CD4-positive, alpha-beta T cell treated with Interleukin-10 for 1 hour (primary cell): ENCODE data around the gene CLDND2.

Experiments
- DNase-seq: peaks from one replicate; pipeline ENCODE4 v3.0.0-alpha.2; 2020

CLDND2 gene

DNA sequence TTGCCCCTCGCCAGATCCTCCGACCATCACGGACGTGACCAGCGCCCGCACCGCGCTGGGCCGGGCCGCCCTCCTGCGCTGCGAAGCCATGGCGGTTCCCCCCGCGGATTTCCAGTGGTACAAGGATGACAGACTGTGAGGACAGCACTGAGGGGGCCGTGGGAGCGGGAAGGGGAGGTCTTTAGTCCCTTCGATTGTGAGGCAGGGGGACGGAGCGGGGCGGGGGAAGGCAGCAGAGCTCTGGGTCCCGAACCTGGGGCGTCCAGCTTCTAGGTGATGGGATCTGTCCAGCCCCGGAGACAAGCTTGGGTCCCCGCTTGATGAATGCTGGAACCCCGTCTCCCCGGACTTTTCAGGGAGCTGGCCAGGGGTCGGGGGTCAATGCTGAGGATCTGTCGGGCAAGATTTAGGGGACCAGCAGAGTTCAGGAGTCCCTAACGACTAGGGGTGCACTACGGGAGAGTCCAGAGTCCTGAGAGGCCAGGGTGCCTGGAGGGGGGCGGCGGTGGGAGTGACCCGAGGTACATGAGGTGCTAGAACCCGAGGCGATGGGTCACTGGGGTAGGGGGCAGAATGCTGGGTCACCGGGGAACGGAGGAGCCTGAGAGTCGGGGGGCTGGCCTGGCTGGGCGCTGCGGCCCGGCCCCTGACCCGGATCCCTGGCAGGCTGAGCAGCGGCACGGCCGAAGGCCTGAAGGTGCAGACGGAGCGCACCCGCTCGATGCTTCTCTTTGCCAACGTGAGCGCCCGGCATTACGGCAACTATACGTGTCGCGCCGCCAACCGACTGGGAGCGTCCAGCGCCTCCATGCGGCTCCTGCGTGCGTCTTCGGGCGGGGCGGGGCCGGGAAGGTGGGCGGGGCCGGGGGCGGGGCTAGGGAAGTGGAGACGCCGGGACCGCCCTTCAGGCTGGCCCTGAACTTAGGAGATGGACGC lies 41.5 kb downstream of the CLDND2 start:
- peak; percentile 40 for DNase-seq

DNA sequence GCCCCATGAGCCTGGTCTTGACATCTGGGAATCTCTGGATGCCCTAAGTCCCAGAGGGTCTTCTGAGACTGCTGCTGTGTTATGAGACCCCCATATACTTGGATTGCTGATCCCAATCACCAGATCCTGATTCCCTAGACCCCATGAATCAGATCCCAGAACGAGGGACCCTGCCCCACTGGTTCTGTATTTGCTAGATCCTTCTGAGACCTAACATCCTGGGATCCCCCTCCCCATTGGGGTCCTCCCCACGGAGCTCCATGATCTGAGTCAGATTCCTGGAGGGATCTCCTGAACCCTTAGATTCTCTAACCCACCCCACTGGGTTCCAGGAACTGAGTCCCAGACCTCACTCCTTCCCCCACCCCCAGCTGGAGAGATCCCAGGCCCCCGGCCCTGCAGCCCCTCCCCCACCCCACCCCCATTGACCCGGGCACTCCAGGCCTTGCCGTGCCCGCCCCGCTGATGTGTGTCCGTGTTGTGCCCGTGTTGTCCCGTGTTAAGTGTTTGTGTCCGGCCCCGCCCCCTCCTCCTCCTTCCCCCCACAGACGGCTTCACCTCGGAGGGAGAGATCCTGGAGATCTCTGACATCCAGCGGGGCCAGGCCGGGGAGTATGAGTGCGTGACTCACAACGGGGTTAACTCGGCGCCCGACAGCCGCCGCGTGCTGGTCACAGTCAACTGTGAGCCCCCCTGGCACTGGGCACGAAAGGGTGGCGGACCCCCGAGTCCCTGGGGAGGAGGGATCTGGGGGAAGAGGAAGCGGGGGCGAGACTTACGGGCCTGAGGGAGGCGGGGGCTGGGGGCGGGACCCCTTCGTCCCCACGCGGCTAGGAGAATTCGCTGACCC lies 42.4 kb downstream of the CLDND2 start:
- DNase-seq = no peak

DNA sequence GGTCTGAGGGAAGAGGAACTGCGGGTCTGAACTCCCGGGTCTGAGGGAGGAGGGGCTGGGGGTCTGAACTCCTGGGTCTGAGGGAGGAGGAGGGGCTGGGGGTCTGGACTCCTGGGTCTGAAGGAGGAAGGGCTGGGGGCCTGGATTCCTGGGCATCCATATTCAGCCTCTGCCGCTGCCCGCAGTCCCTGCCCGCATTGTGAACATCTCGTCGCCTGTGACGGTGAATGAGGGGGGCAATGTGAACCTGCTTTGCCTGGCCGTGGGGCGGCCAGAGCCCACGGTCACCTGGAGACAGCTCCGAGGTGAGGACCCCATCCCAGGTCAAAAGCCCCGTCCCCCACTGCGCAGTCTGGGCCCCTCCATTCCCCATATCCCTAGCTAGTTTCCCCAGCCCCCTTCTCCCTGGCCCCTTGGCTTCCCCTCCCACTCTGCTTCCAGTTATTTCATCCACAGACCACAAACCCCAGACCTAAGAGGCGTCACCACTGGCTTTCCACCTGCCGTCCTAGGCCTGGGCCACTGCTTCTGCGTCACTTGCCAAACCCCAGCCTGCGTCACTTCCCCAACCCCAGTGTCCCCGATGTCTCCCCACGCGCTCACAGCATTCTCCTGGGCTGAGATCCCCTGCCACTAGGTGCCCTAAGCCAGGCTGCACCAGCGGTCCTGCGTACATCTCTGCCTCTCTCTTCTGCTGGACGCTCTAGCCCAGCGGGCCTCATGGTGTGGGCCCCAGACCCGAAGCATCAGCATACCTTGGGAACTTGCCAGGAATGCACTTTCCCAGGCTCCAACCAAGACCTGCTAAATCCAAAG lies 43.4 kb downstream of the CLDND2 start:
- DNase-seq = no peak

DNA sequence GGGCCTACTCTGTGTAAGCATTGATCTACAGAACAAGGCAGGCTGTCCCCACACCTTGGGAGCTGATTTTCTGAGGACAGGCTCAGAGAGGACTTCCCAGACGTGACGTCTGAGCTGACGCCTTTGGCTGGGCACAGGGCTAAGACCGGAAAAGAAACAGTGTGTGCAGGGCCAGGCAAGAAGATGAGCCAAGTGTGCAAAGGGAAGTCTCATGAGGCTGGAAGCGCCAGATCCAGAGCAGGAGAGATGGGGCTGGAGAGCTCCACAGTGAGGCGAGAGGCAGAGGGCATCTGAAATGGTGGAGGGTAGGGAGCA lies 44.7 kb downstream of the CLDND2 start:
- DNase-seq = no peak

DNA sequence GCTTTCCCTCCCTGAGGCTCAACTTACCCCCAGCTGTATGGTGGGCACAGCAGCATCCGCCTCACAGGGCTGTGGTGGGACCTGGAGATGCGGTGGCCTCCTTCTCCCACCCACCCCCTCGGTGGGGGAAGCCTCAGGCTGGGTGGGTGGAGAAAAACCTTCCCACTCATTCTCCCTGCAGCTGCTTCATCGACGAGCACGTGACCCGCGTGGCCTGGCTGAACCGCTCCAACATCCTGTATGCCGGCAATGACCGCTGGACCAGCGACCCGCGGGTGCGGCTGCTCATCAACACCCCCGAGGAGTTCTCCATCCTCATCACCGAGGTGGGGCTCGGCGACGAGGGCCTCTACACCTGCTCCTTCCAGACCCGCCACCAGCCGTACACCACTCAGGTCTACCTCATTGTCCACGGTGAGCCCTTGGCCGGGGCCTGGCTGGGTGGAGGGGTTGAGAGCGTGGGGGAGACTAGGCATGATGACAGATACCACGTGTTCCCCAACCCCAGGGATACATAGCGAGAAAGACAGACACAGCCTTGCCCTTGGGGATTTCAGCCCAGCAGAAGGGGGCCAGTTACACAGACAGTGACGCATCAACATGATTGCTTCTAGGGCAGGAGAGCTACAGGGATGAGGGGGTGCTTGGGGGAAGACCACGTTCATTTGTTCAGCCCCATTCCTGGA lies 45.2 kb downstream of the CLDND2 start:
- no peak for DNase-seq

DNA sequence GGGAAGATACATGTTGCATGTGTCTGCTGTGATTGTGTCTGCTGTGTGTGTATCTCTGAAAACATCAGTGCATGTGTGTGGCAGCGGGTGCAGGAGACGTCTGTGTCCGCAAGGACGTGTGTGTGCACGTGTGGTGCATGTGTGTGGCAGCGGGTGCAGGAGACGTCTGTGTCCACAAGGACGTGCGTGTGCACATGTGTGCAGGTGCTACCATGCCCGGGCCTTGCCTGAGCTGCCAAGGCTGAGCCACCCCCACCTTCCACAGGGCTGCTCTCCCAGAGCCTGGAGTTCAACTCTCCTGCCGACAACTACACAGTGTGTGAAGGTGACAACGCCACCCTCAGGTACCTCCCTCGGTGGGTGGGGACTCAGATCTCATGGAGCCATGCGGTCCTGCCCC lies 47.0 kb downstream of the CLDND2 start:
- DNase-seq = no peak

DNA sequence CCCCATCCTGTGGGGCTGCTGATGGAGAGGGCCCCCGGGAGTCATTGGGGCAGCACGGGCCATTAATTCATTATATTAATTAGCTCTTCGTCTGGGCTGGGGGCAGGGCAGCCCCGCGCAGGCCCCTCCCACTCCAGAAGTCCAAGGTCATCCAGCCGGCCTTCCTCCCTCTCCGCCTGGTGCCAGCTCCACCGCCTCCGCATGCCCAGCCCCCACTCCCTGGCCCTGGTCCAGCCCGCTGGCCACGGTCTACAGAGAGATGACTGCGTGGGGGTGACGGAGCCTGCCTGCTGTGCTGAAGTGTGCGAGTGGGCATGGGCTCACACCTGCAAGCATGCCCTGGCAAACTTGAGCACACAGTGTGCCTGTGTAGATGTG lies 48.5 kb downstream of the CLDND2 start:
- no peak for DNase-seq

DNA sequence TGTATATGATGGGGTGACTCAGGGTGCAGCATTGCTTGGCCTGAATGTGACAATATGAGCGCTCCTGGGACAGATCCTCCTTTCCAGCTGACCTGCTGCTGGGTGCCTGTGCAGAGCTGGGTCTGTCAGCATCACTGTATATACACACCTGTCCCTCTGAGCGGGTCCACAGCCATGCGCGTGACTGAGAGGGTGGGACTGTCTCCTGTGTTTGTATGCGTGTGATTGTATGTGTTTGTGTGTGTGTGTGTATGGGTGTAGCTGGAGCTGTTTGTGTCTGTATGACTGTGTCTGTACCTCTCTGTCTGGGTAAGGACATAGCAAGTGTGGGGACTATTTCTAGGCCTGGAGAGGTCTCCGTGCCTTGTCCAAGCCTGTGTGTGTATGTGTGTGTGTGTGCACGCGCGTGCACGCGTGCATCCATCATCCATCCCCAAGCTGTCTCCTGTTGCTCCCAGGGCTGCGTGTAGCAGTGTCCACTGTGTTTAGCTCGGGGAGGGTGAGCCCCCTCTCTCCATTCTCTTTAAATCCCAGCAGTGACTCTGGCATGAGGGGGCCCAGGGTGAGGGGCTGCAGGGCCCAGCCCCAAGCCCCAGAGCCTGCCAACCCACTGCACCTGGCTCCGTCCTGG lies 49.0 kb downstream of the CLDND2 start:
- no peak for DNase-seq

DNA sequence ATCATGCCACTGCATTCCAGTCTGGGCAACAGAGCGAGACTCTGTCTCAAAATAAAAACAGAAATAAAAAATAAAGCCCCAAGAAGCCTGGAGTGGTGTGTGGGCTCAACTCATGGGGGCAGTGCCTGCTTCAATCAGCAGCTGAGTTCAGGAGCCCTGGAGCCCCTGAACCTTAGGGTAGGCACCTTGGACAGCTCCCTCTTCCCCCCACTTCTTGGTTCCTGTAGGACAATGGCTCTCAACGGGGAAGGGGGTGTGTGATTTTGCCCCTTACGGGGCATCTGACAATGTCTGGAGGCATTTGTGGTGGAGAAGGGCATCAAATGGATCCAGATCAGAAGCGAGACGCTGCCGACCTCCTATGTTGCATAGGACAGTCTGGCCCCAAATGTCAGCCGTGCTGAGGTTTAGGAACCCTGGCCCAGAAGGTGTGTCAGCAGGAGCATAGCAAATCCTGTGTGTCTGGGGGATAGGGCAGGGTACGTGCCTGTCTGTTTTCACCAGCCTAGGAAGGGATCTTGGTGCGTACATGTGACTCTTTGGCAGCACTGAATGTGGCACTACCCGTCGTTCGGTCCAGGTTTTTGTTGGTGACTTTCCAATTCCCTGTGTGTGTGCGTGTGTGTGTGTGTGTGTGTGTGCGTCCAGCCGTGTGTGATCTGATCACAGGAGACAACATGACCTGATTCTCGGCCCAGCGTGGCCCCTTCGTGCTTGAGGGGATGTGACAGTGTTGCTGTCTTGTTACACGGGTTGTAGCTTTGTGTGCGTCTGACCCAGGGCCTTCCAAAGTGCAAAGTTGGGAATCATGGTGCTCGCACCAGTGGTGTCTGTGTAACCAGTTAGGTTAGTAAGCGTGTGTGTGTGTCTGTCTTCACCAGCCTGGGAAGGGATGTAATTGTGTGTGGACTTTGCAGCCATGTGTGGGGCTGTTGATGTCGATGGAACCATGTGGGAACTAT lies 49.8 kb downstream of the CLDND2 start:
- no peak for DNase-seq

DNA sequence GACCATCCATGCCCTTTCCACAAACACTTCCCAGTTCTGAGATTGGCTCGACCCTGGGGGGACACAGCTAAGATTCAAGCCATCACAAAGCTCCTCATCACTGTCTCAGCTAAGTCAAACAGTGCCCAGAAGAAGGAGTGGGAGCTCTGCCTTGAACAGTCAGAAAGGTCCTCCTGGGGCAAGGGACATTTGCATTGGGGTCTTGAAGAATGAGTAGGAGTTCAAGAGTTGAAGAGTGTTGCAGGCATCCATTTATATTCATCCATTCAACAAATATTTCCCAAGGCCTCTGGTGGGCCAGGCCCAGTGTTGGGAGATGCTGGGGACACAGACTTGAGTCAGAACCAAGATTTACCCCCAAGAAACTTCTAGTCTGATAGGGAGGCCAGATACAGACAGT lies 50.8 kb downstream of the CLDND2 start:
- no peak for DNase-seq

DNA sequence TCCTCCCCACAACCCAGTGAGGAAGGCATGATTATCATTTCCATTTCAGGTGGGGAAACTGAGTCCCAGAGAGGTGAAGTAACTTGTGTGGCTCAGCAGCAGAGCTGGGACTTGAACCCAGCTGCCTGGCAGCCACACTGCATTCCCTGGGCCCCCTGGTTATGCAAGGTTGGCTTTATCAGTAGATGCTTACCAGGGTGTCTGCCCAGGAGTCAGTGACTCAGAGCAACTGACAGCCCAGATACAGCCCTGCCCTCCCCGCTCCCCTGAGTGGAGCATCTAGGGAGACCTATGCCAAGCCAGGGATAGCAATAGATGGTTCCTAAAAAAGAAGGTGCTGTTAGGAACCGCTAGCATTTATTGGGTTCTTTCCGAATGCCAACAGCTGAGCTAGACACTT lies 51.4 kb downstream of the CLDND2 start:
- DNase-seq = no peak
